HT-29 (cell line): Measurements from ENCODE around the gene MORN1. TPM values are rescaled to one million over a fixed set of nuclear protein-coding genes. Genes with fewer than 3 reads are reported as not detected.

ENCODE experiments used
- DNase-seq: peaks from one replicate; pipeline ENCODE4 v3.0.0-alpha.2; 2015; ENCODE audit warnings: low spot score
- total RNA-seq: library from RNA; depleted of rRNA; stranded (reverse); fragments of >200 nt; shearing (Covaris generic); gene quantifications from 2 replicates; pipeline ENCODE4 v1.2.3, GENCODE V29; 2014

MORN1 gene
- total RNA-seq, 1 experiment from 2014 or later, result 23.6 TPM

GRCh38 chr1:2292725-2293450, 98.5 kb downstream of the MORN1 start:
- DNase-seq, result no peak

DNA sequence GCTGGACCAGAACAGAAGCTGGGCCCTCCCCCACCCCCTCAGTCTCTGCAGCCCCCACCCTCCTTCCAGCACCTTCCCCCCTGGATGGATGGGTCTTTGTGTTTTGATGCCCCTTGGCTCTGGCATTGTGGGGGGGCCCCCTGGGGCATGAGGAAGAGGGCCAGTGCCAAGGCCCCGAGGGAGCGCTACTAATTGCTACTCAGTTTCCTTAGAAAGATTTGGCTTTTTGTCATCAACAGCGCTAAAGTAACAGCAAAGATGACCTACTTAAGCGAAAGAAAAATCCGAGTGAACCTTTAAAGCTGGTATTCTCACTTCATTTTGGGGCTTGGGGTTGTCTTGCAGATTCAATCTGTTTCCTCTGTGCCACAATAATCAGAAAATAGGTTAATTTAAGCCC, 99.8 kb downstream of the MORN1 start:
- no peak for DNase-seq

DNA sequence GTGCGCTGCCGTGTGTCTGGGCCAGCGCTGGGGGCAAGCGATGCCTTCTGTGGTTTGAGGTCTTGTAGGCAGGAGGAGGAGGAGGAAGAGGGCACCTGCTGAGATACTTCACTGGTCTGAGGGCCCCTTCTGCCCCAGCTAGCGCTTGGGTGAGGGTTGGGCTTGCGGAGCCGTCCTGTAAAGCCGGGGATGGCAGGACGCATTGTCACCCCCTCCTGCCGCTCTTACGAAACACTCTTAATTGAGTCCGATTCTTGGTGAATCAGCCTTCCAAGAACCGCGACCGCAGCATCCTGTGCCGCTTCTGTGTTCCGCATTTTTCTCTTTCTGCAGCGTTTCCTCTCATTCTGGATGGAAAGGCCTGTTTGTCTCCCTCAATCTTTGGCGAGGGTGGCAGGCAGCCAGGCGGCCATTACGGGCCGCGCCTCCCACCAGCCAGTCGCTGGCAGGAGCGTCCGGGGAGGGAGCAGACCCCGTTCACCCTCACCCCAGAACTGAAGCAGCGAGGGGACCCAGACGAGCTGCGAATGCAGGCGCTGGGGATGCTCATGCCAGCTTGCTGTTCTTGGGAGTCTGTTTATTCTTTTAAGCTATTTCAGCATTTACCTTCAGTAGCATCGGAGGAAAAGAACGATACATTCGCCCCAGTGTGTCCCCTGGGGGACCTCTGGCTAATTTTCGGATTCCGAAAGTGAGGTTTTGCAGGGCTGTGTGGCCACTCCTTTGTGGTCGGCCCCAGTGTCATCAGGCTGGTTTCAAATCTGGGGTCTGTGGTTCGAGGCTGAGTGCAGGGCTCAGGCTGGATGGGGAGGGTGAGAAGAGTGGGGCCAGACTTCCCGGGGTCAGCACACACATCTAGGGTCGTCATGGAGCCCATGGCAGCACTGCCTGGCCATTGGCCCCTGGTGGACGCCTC, 100.5 kb downstream of the MORN1 start:
- DNase-seq, result peak; percentile 22

- DNase-seq, result no peak
These were observed 101.2 kb downstream of the MORN1 start for GRCh38 chr1:2290171-2290578.

GRCh38 chr1:2289607-2290006, 101.7 kb downstream of the MORN1 start:
- DNase-seq, result no peak

GRCh38 chr1:2288816-2289536, 102.4 kb downstream of the MORN1 start:
- DNase-seq, result no peak

DNA sequence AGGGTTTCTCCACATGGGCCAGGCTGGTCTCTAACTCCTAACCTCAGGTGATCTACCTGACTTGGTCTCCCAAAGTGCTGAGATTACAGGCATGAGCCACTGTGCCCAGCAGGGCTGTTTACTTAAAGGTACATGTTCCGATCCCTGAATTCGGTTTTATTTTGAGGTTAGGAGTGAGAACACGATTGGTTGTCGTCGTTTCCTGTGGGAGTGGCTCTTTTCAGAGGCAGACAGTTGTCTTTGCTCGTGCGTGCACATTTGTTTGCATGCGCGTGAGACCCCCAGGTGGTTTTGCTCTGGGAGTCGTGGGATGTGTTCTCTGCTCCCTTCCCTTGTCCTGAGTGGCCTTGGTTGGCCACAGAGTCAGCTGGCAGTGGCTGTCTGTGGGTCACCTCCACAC, 103.0 kb downstream of the MORN1 start:
- DNase-seq, result no peak

- DNase-seq, result no peak
These were observed 103.7 kb downstream of the MORN1 start for GRCh38 chr1:2287649-2288048.

- DNase-seq, result no peak
These were observed 104.4 kb downstream of the MORN1 start for GRCh38 chr1:2286923-2287322.

DNA sequence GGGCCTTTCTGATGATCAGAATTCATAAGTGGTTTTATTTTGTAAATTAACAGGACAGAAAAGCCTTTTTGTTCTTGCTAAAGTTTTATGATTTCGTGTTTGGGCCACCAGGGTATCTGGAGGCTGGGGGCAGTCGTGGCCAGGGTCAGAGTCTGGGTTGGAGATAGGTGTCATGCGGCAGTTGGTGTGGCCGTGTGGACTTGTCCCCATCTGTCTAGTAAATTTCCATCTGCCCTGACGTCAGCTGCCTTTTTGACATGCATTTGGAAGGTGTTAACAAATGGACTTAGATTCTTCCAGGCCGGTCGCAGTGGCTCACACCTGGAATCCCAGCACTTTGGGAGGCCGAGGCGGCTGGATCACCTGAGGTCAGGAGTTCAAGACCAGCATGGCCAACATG, 106.4 kb downstream of the MORN1 start:
- no peak for DNase-seq

- no peak for DNase-seq
These were observed 107.1 kb downstream of the MORN1 start for GRCh38 chr1:2283991-2284895.

DNA sequence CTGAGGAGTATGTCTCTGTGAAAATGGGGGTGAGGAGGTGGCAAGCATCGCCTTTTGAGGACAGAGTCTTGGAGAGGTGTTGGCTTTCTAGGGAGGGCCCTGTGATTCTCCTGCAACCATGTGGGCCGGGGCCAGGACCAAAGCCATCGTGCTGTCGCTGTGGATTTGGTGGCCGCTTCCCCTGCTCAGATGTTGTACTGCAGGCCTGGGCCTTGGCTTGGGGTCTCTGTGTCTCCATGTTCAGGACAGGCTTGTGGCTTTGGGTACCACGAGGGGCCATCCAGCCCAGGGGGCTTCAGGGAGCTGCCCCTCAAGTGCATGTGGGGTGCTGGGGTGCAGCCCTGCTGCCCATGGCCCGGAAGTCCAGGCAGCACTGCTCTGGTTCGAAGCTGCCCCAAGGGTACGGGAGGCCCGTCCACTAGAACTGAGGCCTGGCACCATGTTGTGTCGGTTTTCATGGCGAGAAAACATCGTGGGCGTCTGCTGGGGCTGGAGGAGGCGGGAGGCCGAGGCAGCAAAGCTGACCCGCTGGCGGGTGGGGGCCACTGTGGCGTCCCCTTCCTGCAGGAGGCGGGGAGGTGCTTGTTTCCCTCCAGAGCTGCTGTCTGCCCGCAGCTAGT, 107.9 kb downstream of the MORN1 start:
- DNase-seq, result no peak

GRCh38 chr1:2282556-2283270, 108.6 kb downstream of the MORN1 start:
- DNase-seq, result no peak

- no peak for DNase-seq
These were observed 111.5 kb downstream of the MORN1 start for GRCh38 chr1:2279817-2280216.

DNA sequence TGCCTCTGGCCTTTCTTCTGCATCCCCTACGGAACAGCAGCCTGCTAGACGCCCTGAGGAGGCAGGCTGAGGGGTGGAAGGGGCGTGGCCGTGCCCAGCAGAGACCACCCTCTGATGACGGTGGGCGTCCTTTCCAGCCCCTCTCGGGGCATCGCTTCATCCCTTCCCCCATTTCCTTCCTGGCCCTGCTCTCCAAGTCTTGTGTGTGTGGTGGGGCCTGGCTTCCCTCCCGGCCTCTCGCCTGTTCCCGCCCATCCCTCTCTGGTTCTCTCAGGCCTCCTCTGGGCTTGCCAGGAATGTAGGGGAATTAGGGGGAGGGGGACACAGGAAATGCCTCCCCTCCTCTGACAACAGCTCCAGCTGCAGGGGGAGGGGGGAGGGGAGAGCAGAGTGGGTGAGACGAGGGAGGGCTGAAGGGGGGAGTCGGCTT, 112.1 kb downstream of the MORN1 start:
- no peak for DNase-seq

- no peak for DNase-seq
These were observed 112.7 kb downstream of the MORN1 start for GRCh38 chr1:2278591-2279209.

DNA sequence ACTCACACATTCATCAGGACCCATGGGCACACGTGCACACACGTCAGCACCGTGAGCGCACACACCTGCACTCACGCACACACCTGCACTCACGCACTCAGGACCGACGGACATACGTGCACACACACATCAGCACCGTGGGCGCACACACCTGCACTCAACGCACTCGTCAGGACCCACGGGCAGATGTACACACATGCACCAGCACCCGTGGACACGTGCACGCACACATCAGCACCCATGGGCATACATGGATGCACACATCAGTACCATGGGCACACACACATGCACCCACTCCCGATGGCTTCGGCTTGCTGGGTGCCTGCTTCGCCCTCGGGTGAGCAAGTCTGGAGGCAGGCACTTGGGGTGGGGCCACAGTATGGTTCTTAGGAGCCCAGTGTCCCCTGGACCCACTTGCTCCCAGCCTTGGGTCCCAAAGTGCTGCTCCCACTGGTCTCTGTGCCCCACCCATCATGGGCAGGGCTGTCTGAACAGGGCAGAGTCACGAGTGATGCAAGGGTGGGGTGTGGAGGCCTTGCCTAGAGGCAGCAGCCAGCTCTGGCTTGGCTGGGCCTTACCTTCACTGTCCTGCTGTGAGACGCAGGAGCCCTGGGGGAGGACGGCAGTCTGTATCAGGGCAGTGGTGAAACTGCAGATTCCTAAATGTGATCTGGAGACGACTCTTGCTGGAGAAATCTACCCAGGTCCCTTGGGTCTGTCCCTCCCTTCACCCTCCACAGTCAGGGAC, 113.4 kb downstream of the MORN1 start:
- no peak for DNase-seq

DNA sequence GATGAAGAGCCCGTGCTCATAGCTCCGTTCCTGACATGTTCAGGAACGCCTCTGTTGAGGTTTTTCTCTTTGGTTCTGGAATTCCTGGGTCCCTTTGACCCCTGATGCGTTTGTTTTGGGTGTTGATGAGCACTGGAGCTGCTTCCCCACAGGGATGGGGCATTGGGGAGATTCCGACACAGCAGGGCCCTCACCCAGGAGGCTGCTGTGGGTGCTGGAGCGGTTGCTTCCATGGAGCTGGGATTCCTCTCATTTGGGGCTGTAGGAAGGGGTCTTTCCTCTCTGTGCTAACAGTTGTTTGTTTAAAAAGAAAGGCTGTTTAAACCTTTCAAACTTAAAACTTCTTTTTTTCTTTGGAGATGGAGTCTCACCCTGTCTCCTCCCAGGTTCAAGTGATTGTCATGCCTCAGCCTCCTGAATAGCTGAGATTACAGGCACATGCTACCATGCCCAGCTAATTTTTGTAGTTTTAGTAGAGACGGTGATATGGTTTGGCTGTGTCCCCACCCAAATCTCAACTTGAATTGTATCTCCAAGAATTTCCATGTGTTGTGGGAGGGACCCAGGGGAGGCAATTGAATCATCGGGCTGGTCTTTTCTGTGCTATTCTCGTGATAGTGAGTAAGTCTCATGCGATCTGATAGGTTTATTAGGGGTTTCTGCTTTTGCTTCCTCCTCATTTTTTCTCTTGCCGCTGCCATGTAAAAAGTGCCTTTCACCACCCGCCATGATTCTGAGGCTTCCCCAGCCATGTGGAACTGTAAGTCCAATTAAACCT, 114.4 kb downstream of the MORN1 start:
- no peak for DNase-seq
